H1 (cell line): ENCODE results near the gene CYREN. TPM values are rescaled to one million over a fixed set of nuclear protein-coding genes. Genes with fewer than 3 reads are reported as not detected.
"Not testable (repeated sequence)": the region's sequence is repeated elsewhere in the genome, so short reads cannot be mapped to it uniquely, and the experiment has no call there.

Experiments used
- CTCF ChIA-PET: fragments of 300-600 bp; sonication (Branson Sonifier 250); formaldehyde crosslinking; loops from one replicate; lab custom pipeline; 2021; ENCODE audit not compliant: partially characterized antibody; lab: Charles Lee
- POLR2A ChIA-PET: fragments of 300-600 bp; sonication (Branson Sonifier 250); formaldehyde crosslinking; loops from one replicate; lab custom pipeline; 2021; ENCODE audit warnings: inconsistent platforms; ENCODE audit not compliant: partially characterized antibody; lab: Charles Lee
- DNase-seq, 2 experiments: peaks; one replicate each; pipeline versions ENCODE4 v3.0.0 to v3.0.0-alpha.2; 2010 to 2022; ENCODE audit warnings: low spot score in 2 of 2, low read depth in 1 of 2, mixed read lengths in 1 of 2
- FAIRE-seq: peaks from 2 replicates; lab custom pipeline; 2011; peaks lifted over from hg19 to GRCh38; lab: Jason Lieb, UNC
- H2AFZ ChIP-seq: 2 replicates; pipeline ENCODE4 v1.8.1; 2012; ENCODE audit warnings: low read length, inconsistent platforms
- H2AK5ac ChIP-seq: 2 replicates; pipeline ENCODE4 v1.6.1; 2013; ENCODE audit warnings: low read depth, low read length
- H2BK120ac ChIP-seq: replicated peaks from 2 replicates; pipeline ENCODE3; 2013; ENCODE audit warnings: low read depth, low read length, inconsistent platforms
- H2BK12ac ChIP-seq: 2 replicates; pipeline ENCODE4 v1.6.1; 2013; ENCODE audit warnings: low read depth, low read length
- H2BK15ac ChIP-seq: 2 replicates; pipeline ENCODE4 v1.6.1; 2013; ENCODE audit warnings: low read length
- H2BK20ac ChIP-seq: 2 replicates; pipeline ENCODE4 v1.6.1; 2013; ENCODE audit warnings: low read length
- H2BK5ac ChIP-seq: 2 replicates; pipeline ENCODE4 v1.6.1; 2013; ENCODE audit warnings: low read depth, low read length
- H3K14ac ChIP-seq: 2 replicates; pipeline ENCODE4 v1.6.1; 2013; ENCODE audit warnings: inconsistent platforms; ENCODE audit not compliant: insufficient read length
- H3K18ac ChIP-seq: 2 replicates; pipeline ENCODE4 v1.6.1; 2013; ENCODE audit warnings: low read length; ENCODE audit errors: extremely low read depth
- H3K23ac ChIP-seq: 2 replicates; pipeline ENCODE4 v1.6.1; 2013; ENCODE audit warnings: inconsistent platforms; ENCODE audit not compliant: insufficient read length
- H3K23me2 ChIP-seq: 2 replicates; pipeline ENCODE4 v1.6.1; 2013; ENCODE audit warnings: low read depth, low read length
- H3K27ac ChIP-seq: 2 replicates; pipeline ENCODE4 v1.6.1; 2011; ENCODE audit warnings: low read depth, low read length, inconsistent platforms
- H3K27me3 ChIP-seq, 4 experiments: replicated peaks in 1 of 4; 1 replicate in 1 of 4; 2 replicates in 3 of 4; pipeline versions ENCODE4 v1.6.1 to v1.8.1; 2011 to 2013; ENCODE audit warnings: low read length in 3 of 4, mild to moderate bottlenecking in 3 of 4, inconsistent platforms in 2 of 4, mixed read lengths in 2 of 4, moderate library complexity in 1 of 4; ENCODE audit not compliant: control insufficient read depth in 3 of 4, insufficient read depth in 3 of 4; ENCODE audit errors: extremely low read depth in 1 of 4
- H3K36me3 ChIP-seq, 4 experiments: 2 replicates each; pipeline versions ENCODE4 v1.6.1 to v1.8.1; 2011 to 2013; ENCODE audit warnings: mild to moderate bottlenecking in 4 of 4, low read length in 3 of 4, moderate library complexity in 2 of 4, control low read depth in 1 of 4, inconsistent platforms in 1 of 4; ENCODE audit not compliant: insufficient read depth in 4 of 4, control insufficient read depth in 2 of 4
- H3K4ac ChIP-seq: replicated peaks from 2 replicates; pipeline ENCODE3; 2013; ENCODE audit warnings: low read length, low read depth, mixed read lengths, inconsistent platforms; ENCODE audit not compliant: insufficient read length
- H3K4me1 ChIP-seq, 4 experiments: replicated peaks in 1 of 4; 1 replicate in 1 of 4; 2 replicates in 3 of 4; pipeline versions ENCODE4 v1.6.1 to v1.8.1; 2011 to 2013; ENCODE audit warnings: low read length in 3 of 4, inconsistent platforms in 2 of 4, mixed read lengths in 1 of 4; ENCODE audit not compliant: insufficient read depth in 4 of 4, control insufficient read depth in 3 of 4
- H3K4me2 ChIP-seq, 2 experiments: 2 replicates each; pipeline versions ENCODE4 v1.6.1 to v1.8.1; 2011 to 2013; ENCODE audit warnings: low read depth in 2 of 2, low read length in 2 of 2, control low read depth in 1 of 2, inconsistent platforms in 1 of 2, mild to moderate bottlenecking in 1 of 2; ENCODE audit not compliant: insufficient read depth in 1 of 2
- H3K4me3 ChIP-seq, 4 experiments: fragments of 200-600, 300-600 bp in 1 of 4; sonication (generic), shearing (Covaris generic), sonication (Bioruptor Twin) in 1 of 4; 2 replicates each; pipeline versions ENCODE4 v1.5.1 to v1.8.1; 2011 to 2016; ENCODE audit warnings: low read length in 4 of 4, low read depth in 3 of 4, control low read depth in 2 of 4, inconsistent platforms in 2 of 4, mild to moderate bottlenecking in 2 of 4, mixed read lengths in 1 of 4, moderate library complexity in 1 of 4; ENCODE audit not compliant: insufficient read depth in 2 of 4; ENCODE audit errors: extremely low read depth in 1 of 4
- H3K56ac ChIP-seq: replicated peaks from 2 replicates; pipeline ENCODE3; 2013; ENCODE audit warnings: low read depth, mild to moderate bottlenecking, mixed read lengths, low read length, inconsistent platforms; ENCODE audit not compliant: insufficient read length
- H3K79me1 ChIP-seq: 2 replicates; pipeline ENCODE4 v1.6.1; 2013; ENCODE audit warnings: low read depth, low read length, control low read depth
- H3K79me2 ChIP-seq, 2 experiments: 2 replicates each; pipeline versions ENCODE4 v1.6.1 to v1.8.1; 2012 to 2013; ENCODE audit warnings: low read length in 2 of 2, mild to moderate bottlenecking in 2 of 2, inconsistent platforms in 1 of 2; ENCODE audit not compliant: insufficient read depth in 2 of 2, control insufficient read depth in 1 of 2
- H3K9ac ChIP-seq, 4 experiments: replicated peaks in 1 of 4; 1 replicate in 1 of 4; 2 replicates in 3 of 4; pipeline versions ENCODE4 v1.6.1 to v1.8.1; 2011 to 2013; ENCODE audit warnings: low read depth in 3 of 4, low read length in 3 of 4, control low read depth in 2 of 4, mild to moderate bottlenecking in 2 of 4, moderate library complexity in 2 of 4, inconsistent platforms in 1 of 4; ENCODE audit errors: extremely low read depth in 1 of 4
- H3K9me3 ChIP-seq, 2 experiments: 2 replicates each; pipeline versions ENCODE4 v1.6.1 to v1.8.1; 2012 to 2013; ENCODE audit warnings: mild to moderate bottlenecking in 2 of 2, moderate library complexity in 2 of 2, control low read depth in 1 of 2, inconsistent platforms in 1 of 2, low read depth in 1 of 2, low read length in 1 of 2, mixed read lengths in 1 of 2; ENCODE audit not compliant: insufficient read depth in 2 of 2
- H4K20me1 ChIP-seq, 2 experiments: replicated peaks in 1 of 2; 2 replicates each; pipeline versions ENCODE3 to v1.8.1; 2011 to 2013; ENCODE audit warnings: inconsistent platforms in 2 of 2, low read length in 2 of 2, mild to moderate bottlenecking in 1 of 2; ENCODE audit not compliant: insufficient read depth in 2 of 2, control insufficient read depth in 1 of 2
- H4K5ac ChIP-seq: 2 replicates; pipeline ENCODE4 v1.6.1; 2013; ENCODE audit warnings: low read length, low read depth, mixed read lengths, inconsistent platforms; ENCODE audit not compliant: insufficient read length
- H4K8ac ChIP-seq: 2 replicates; pipeline ENCODE4 v1.8.0; 2013; ENCODE audit warnings: mild to moderate bottlenecking, moderate library complexity, low read length, inconsistent platforms; ENCODE audit not compliant: insufficient read depth; ENCODE audit errors: extremely low read depth
- H4K91ac ChIP-seq: replicated peaks from 2 replicates; pipeline ENCODE3; 2013; ENCODE audit warnings: low read length, mixed read lengths, inconsistent platforms; ENCODE audit not compliant: insufficient read length
- SRF ChIP-seq: IDR thresholded peaks from 2 replicates; pipeline ENCODE4 v1.6.1; 2011; ENCODE audit warnings: mild to moderate bottlenecking, low read depth, low read length, moderate library complexity
- WGBS, 2 experiments: shearing (Covaris generic) in 1 of 2; methylation state at CpG; one replicate each; pipeline versions ENCODE4 v1.1.6 to v1.1.7; 2013 to 2015; ENCODE audit warnings: low lambda C conversion rate in 2 of 2, mixed read lengths in 2 of 2, inconsistent platforms in 1 of 2, low coverage in 1 of 2, missing lambda C conversion rate in 1 of 2; ENCODE audit not compliant: insufficient replicate concordance in 2 of 2, insufficient coverage in 1 of 2, insufficient read length in 1 of 2; ENCODE audit errors: extremely low coverage in 1 of 2, missing lambda C conversion rate in 1 of 2; 5-methylcytosine and 5-hydroxymethylcytosine counted together
- polyA plus RNA-seq, 7 experiments: library from polyadenylated mRNA; depleted of rRNA in 3 of 7; stranded (reverse) in 5 of 7; unstranded in 2 of 7; fragments of >200 nt in 5 of 7; fragments of 200-250 nt in 2 of 7; gene quantifications; 1 replicate in 5 of 7; 2 replicates in 1 of 7; 4 replicates in 1 of 7; pipeline versions ENCODE4 v1.2.1 to v1.2.3, GENCODE V29; 2011 to 2013; ENCODE audit warnings: missing spikeins in 2 of 7, mixed read lengths in 2 of 7
- total RNA-seq: library from RNA; stranded (reverse); fragmentation: NEBNext Ultra II Directional; extraction: Animal tissue kit (Norgen Biotek cat#: 25700); gene quantifications from 2 replicates; pipeline ENCODE4 v1.2.1, GENCODE V29; 2021

CYREN gene
- total and polyA plus RNA-seq, 2 of the 8 experiments (the other 6 are each of a cell fraction or from before 2014, with no cell fraction given), result 25.1 to 46.2 TPM

DNA sequence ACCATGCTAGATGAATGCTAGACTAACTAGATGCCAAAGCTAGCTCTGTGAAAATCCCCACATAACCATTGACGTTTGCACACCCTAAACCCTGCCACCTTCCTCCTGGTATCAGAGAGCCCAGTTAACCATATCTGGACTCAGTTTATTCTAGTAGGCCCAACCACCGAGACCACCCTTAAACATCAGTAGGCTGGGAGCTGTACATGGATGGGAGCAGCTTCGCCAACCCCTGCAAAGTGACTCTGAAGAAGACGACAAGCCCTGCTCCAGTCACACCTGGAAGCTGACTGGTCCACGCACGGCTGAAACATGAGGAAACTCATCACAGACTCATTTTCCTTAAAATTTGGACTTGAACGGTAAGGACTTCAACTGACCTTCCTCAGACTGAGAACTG lies 4.4 kb upstream of the CYREN start (continued):
- no peak for TF ChIP-seq SRF

DNA sequence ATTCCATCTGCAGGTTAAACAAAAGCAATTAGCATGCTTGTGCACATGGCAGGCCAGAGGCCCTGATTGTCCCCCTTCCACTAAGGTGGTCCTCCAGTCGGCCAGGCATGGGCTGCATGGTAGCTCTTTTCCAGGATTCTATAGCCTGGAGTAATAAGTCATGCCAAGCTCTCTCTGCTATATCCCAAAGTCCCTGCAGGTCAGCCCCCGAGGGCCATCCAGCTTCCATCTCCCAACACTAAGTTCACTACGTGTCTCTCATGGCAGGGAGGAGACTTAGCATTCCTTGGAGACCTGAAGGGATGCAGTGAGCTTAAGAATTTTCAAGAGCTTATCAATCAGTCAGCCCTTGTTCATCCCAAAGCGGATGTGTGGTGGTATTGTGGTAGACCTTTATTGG lies 3.4 kb upstream of the CYREN start:
- not testable (repeated sequence) for H4K91ac ChIP-seq, H3K14ac ChIP-seq, H2BK15ac ChIP-seq, H3K18ac ChIP-seq, H3K79me2 ChIP-seq, H2BK20ac ChIP-seq, H2BK12ac ChIP-seq, H2AK5ac ChIP-seq, H4K5ac ChIP-seq, H2AFZ ChIP-seq, H3K9ac ChIP-seq, H3K23ac ChIP-seq, DNase-seq, H3K9me3 ChIP-seq, FAIRE-seq, H2BK5ac ChIP-seq, H4K8ac ChIP-seq, H3K79me1 ChIP-seq, H3K4ac ChIP-seq, H2BK120ac ChIP-seq, H3K56ac ChIP-seq, H3K36me3 ChIP-seq, H3K27ac ChIP-seq, H4K20me1 ChIP-seq, H3K4me2 ChIP-seq, H3K27me3 ChIP-seq, H3K23me2 ChIP-seq, H3K4me3 ChIP-seq
- CTCF ChIA-PET, result interaction anchor here (1.1 to 1.6 kb wide), 2 partner anchors 9 to 12 kb away, joined by 3 to 5 read pairs; no protein-coding TSS in a partner anchor
- WGBS, 2 experiments, result 88% methylated on average over 4 of the region's 4 CpGs; no CpG with 5 or more reads in 1 of the 2 experiments
- peaks cover 1 to 15% (median 5%) of the 10 kb centered on the region in 4 experiments; a peak in 5 of 7 replicates for H3K4me1 ChIP-seq
- POLR2A ChIA-PET, result interaction anchor here (1.4 kb wide), 1 partner anchor 16 kb away, joined by 3 read pairs; no protein-coding TSS in a partner anchor
